Osteoblast (primary cell): ENCODE measurements around the gene CRIM1. TPM values are rescaled to one million over a fixed set of nuclear protein-coding genes. Genes with fewer than 3 reads are reported as not detected.

ENCODE experiments used
- DNase-seq: peaks from one replicate; pipeline ENCODE4 v3.0.0; 2011; ENCODE audit warnings: low spot score, mixed read lengths; ENCODE audit not compliant: insufficient read length; ENCODE audit errors: missing footprints
- H2AFZ ChIP-seq: 2 replicates; pipeline ENCODE4 v1.6.0; 2011; ENCODE audit warnings: mild to moderate bottlenecking, low read length
- H3K27ac ChIP-seq: 2 replicates; pipeline ENCODE4 v1.5.1; 2011; ENCODE audit warnings: mild to moderate bottlenecking, low read depth, low read length, moderate library complexity
- H3K27me3 ChIP-seq: 2 replicates; pipeline ENCODE4 v1.6.0; 2012; ENCODE audit warnings: mild to moderate bottlenecking, control low read depth, inconsistent platforms, low read length, moderate library complexity; ENCODE audit not compliant: insufficient read depth
- H3K36me3 ChIP-seq: 2 replicates; pipeline ENCODE4 v1.5.1; 2011; ENCODE audit warnings: mild to moderate bottlenecking, low read length, control low read depth, moderate library complexity; ENCODE audit not compliant: insufficient read depth
- H3K4me1 ChIP-seq: 2 replicates; pipeline ENCODE4 v1.5.1; 2011; ENCODE audit warnings: mild to moderate bottlenecking, low read length, control low read depth, moderate library complexity; ENCODE audit not compliant: insufficient read depth
- H3K4me2 ChIP-seq: 2 replicates; pipeline ENCODE4 v1.6.0; 2011; ENCODE audit warnings: mild to moderate bottlenecking, low read length; ENCODE audit not compliant: insufficient read depth
- H3K4me3 ChIP-seq: fragments of 200-600 bp; sonication (generic); 3 replicates; pipeline ENCODE4 v1.5.1; 2012; ENCODE audit warnings: mild to moderate bottlenecking, low read length, inconsistent platforms; ENCODE audit not compliant: insufficient read depth
- H3K79me2 ChIP-seq: 2 replicates; pipeline ENCODE4 v1.6.0; 2012; ENCODE audit warnings: mild to moderate bottlenecking, low read length, control low read depth, inconsistent platforms; ENCODE audit not compliant: insufficient read depth
- H3K9me3 ChIP-seq: 2 replicates; pipeline ENCODE4 v1.5.1; 2011; ENCODE audit warnings: low read depth, low read length, control low read depth
- H4K20me1 ChIP-seq: 2 replicates; pipeline ENCODE4 v1.6.0; 2012; ENCODE audit warnings: mild to moderate bottlenecking, low read length, control low read depth; ENCODE audit not compliant: insufficient read depth
- CTCF ChIP-seq: IDR thresholded peaks from 2 replicates; pipeline ENCODE4 v1.5.1; 2011; ENCODE audit warnings: mild to moderate bottlenecking, low read depth, low read length, moderate library complexity; ENCODE audit errors: extremely low read depth
- total RNA-seq: library from RNA; depleted of rRNA; stranded (reverse); fragments of >200 nt; gene quantifications from 2 replicates; pipeline ENCODE4 v1.2.3, GENCODE V29; 2012

The CRIM1 gene
- total RNA-seq, 1 donor, result 362 TPM

- Histone ChIP-seq H3K9me3 (no peaks in the 10 kb centered on the region), H3K79me2 (peaks cover 99% of the 10 kb centered on the region), H4K20me1 (peaks cover 53% of the 10 kb centered on the region), H2AFZ (no peak overlapping the region), H3K36me3 (peaks cover 39% of the 10 kb centered on the region), H3K4me2 (peak overlapping the region; percentile 40), H3K27me3 (no peaks in the 10 kb centered on the region), H3K4me3 (no peak overlapping the region), H3K27ac (peak overlapping the region; percentile 36), H3K4me1 (peaks cover 56% of the 10 kb centered on the region)
- TF ChIP-seq CTCF, result no peak
- peak; percentile 80 for DNase-seq
These were observed 33.5 kb downstream of the CRIM1 start for GRCh38 chr2:36389091-36389564.

- Histone ChIP-seq H3K4me3 (no peak overlapping the region), H3K36me3 (peaks cover 35% of the 10 kb centered on the region)
These were observed 34.0 kb downstream of the CRIM1 start for GRCh38 chr2:36389577-36389976.

GRCh38 chr2:36392571-36393255 is 37.1 kb downstream of the CRIM1 start:
- peaks cover 97% of the 10 kb centered on the region for H3K79me2 ChIP-seq
- no peak overlapping the region for H3K4me2 ChIP-seq
- H3K9me3 ChIP-seq, result no peaks in the 10 kb centered on the region
- H3K36me3 ChIP-seq, result peaks cover 53% of the 10 kb centered on the region
- peaks cover 55% of the 10 kb centered on the region for H4K20me1 ChIP-seq
- H3K27me3 ChIP-seq, result no peaks in the 10 kb centered on the region
- DNase-seq, result no peak
- peaks cover 56% of the 10 kb centered on the region for H3K4me1 ChIP-seq
- H3K27ac ChIP-seq, result peak overlapping the region; percentile 33
- no peak for TF ChIP-seq CTCF
- no peak overlapping the region for H3K4me3 ChIP-seq
- H2AFZ ChIP-seq, result no peak overlapping the region

More at GRCh38 chr2:36389577-36389976, 34.0 kb downstream of the CRIM1 start:
- Histone ChIP-seq H3K9me3 (no peaks in the 10 kb centered on the region), H4K20me1 (peaks cover 49% of the 10 kb centered on the region), H3K79me2 (peaks cover 98% of the 10 kb centered on the region), H3K4me1 (peaks cover 53% of the 10 kb centered on the region), H3K4me2 (no peak overlapping the region), H3K27me3 (no peaks in the 10 kb centered on the region), H2AFZ (no peak overlapping the region), H3K27ac (peak overlapping the region; percentile 36)
- no peak for TF ChIP-seq CTCF
- no peak for DNase-seq

- TF ChIP-seq CTCF, result no peak
- no peak overlapping the region for H3K4me2 ChIP-seq
- H3K36me3 ChIP-seq, result peaks cover 58% of the 10 kb centered on the region
- peaks cover 62% of the 10 kb centered on the region for H4K20me1 ChIP-seq
- no peaks in the 10 kb centered on the region for H3K27me3 ChIP-seq
- peak overlapping the region; percentile 18 for H3K27ac ChIP-seq
- H3K79me2 ChIP-seq, result peaks cover 97% of the 10 kb centered on the region
- H3K9me3 ChIP-seq, result no peaks in the 10 kb centered on the region
- H3K4me1 ChIP-seq, result peaks cover 51% of the 10 kb centered on the region
- no peak overlapping the region for H3K4me3 ChIP-seq
- no peak for DNase-seq
- no peak overlapping the region for H2AFZ ChIP-seq
These were observed 38.2 kb downstream of the CRIM1 start for GRCh38 chr2:36393738-36394256.
